ENCODE measurements around the gene TTC28.

DNA sequence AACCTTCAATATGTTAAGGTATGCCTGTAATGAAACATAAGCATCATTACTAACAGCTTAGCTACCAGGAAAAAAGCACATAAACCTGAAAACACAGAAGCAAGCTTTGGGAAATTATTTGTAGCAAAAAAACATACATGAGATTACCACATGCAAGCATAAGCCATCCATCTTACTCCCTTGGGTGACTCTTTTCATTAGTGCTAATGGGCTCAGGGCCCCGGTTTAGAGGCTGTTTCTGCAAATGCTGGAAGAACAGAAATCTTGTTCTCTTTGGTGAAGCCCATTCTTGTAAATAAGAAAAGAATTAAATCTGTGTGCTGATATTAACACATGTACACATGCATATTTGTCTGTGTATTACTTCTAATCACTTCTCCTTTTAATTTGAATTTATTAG, 314.3 kb downstream of the TTC28 start:
- TF ChIP-seq, protein P1, sequence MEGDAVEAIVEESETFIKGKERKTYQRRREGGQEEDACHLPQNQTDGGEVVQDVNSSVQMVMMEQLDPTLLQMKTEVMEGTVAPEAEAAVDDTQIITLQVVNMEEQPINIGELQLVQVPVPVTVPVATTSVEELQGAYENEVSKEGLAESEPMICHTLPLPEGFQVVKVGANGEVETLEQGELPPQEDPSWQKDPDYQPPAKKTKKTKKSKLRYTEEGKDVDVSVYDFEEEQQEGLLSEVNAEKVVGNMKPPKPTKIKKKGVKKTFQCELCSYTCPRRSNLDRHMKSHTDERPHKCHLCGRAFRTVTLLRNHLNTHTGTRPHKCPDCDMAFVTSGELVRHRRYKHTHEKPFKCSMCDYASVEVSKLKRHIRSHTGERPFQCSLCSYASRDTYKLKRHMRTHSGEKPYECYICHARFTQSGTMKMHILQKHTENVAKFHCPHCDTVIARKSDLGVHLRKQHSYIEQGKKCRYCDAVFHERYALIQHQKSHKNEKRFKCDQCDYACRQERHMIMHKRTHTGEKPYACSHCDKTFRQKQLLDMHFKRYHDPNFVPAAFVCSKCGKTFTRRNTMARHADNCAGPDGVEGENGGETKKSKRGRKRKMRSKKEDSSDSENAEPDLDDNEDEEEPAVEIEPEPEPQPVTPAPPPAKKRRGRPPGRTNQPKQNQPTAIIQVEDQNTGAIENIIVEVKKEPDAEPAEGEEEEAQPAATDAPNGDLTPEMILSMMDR (IDR thresholded peaks at IDR 0.05) = no peak
- TF ChIP-seq POLR2AphosphoS5 (IDR thresholded peaks at IDR 0.05) (no peak), POLR2A (IDR thresholded peaks at IDR 0.05) (no peak), EP300 (IDR thresholded peaks at IDR 0.05) (no peak)

Measured in gastroesophageal sphincter (tissue), 3 donors.